GM23338 (cell line): Measurements from ENCODE around the gene MATN3. TPM values are rescaled to one million over a fixed set of nuclear protein-coding genes. Genes with fewer than 3 reads are reported as not detected.

Experiments used
- ATAC-seq: fragments of 200-7000 bp; cut with Tn5 transposase; 3 replicates; pipeline ENCODE4 v1.9.1; 2020
- DNase-seq: peaks from one replicate; pipeline ENCODE4 v3.0.0-alpha.2; 2015; ENCODE audit warnings: low spot score
- H2AFZ ChIP-seq: fragments of 200-600 bp; sonication (generic); 2 replicates; pipeline ENCODE4 v1.8.0; 2016; ENCODE audit warnings: antibody characterized with exemption, mild to moderate bottlenecking, moderate library complexity
- H3F3A ChIP-seq: fragments of 200-600 bp; sonication (generic); replicated peaks from 2 replicates; pipeline ENCODE4 v1.8.0; 2017; ENCODE audit warnings: antibody characterized with exemption, mixed run types, low read depth
- H3K27ac ChIP-seq: fragments of 200-600 bp; sonication (generic); 2 replicates; pipeline ENCODE4 v1.6.1; 2016; ENCODE audit warnings: low read depth
- H3K27me3 ChIP-seq: fragments of 200-600 bp; sonication (generic); 2 replicates; pipeline ENCODE4 v1.8.0; 2016; ENCODE audit warnings: mild to moderate bottlenecking, mixed run types, moderate library complexity; ENCODE audit not compliant: insufficient read depth
- H3K36me3 ChIP-seq: fragments of 200-600 bp; sonication (generic); 2 replicates; pipeline ENCODE4 v1.8.0; 2016; ENCODE audit warnings: mild to moderate bottlenecking; ENCODE audit not compliant: insufficient read depth
- H3K4me1 ChIP-seq: fragments of 200-600 bp; sonication (generic); 2 replicates; pipeline ENCODE4 v1.8.0; 2016; ENCODE audit warnings: mild to moderate bottlenecking, moderate library complexity; ENCODE audit not compliant: insufficient read depth
- H3K4me2 ChIP-seq: fragments of 200-600 bp; sonication (generic); 2 replicates; pipeline ENCODE4 v1.7.1; 2017; ENCODE audit warnings: mixed run types
- H3K4me3 ChIP-seq: fragments of 200-600 bp; sonication (generic); 2 replicates; pipeline ENCODE4 v1.6.1; 2016; ENCODE audit warnings: mixed run types
- H3K79me2 ChIP-seq: fragments of 200-600 bp; sonication (generic); replicated peaks from 2 replicates; pipeline ENCODE4 v1.8.0; 2017; ENCODE audit warnings: mild to moderate bottlenecking; ENCODE audit not compliant: insufficient read depth
- H3K9me2 ChIP-seq: fragments of 200-600 bp; sonication (generic); 2 replicates; pipeline ENCODE4 v1.8.0; 2017; ENCODE audit not compliant: insufficient read depth
- H4K20me1 ChIP-seq: fragments of 200-600 bp; sonication (generic); replicated peaks from 2 replicates; pipeline ENCODE4 v1.8.0; 2017; ENCODE audit warnings: mild to moderate bottlenecking; ENCODE audit not compliant: insufficient read depth
- H3K27ac Mint-ChIP-seq: 2 replicates; pipeline ENCODE4 v1.8.0; 2020; ENCODE audit warnings: inconsistent platforms, mild to moderate bottlenecking, moderate library complexity, mixed read lengths
- H3K27me3 Mint-ChIP-seq: 3 replicates; pipeline ENCODE4 v1.8.0; 2022; ENCODE audit warnings: low read depth, mild to moderate bottlenecking, moderate library complexity, mixed read lengths, inconsistent platforms; ENCODE audit not compliant: insufficient read depth, poor library complexity
- H3K36me3 Mint-ChIP-seq: 3 replicates; pipeline ENCODE4 v1.8.0; 2021; ENCODE audit warnings: low read depth, mild to moderate bottlenecking, inconsistent platforms, moderate library complexity, mixed read lengths
- H3K4me1 Mint-ChIP-seq: 3 replicates; pipeline ENCODE4 v1.8.0; 2020; ENCODE audit warnings: mild to moderate bottlenecking, inconsistent platforms, mixed read lengths
- H3K4me3 Mint-ChIP-seq: 3 replicates; pipeline ENCODE4 v1.8.0; 2021; ENCODE audit warnings: moderate library complexity, mild to moderate bottlenecking, inconsistent platforms, mixed read lengths
- H3K9me3 Mint-ChIP-seq: 3 replicates; pipeline ENCODE4 v1.8.0; 2020; ENCODE audit warnings: moderate library complexity, mild to moderate bottlenecking, inconsistent platforms, mixed read lengths
- EZH2phosphoT487 ChIP-seq: fragments of 200-600 bp; sonication (generic); IDR thresholded peaks from one replicate; pipeline ENCODE4 v1.8.1; 2018; ENCODE audit warnings: antibody characterized with exemption; ENCODE audit not compliant: unreplicated experiment
- JUNB ChIP-seq: IDR thresholded peaks from one replicate; pipeline ENCODE4 v1.6.1; 2016; ENCODE audit warnings: antibody characterized with exemption; ENCODE audit not compliant: unreplicated experiment
- NANOG ChIP-seq: IDR thresholded peaks from 2 replicates; pipeline ENCODE4 v1.6.1; 2016; ENCODE audit warnings: antibody characterized with exemption, borderline replicate concordance
- STAT1 ChIP-seq: IDR thresholded peaks from one replicate; pipeline ENCODE4 v1.6.1; 2016; ENCODE audit warnings: antibody characterized with exemption; ENCODE audit not compliant: unreplicated experiment
- ZNF331 ChIP-seq: fragments of 250-450 bp; sonication (Bioruptor Pico); IDR thresholded peaks from 2 replicates; pipeline ENCODE4 v1.5.0; 2020; ENCODE audit warnings: low read depth, mild to moderate bottlenecking, moderate library complexity
- polyA plus RNA-seq: library from polyadenylated mRNA; unstranded; fragments of >200 nt; fragmentation: Nextera tagmentation; extraction: Ambion mirVana; gene quantifications from 2 replicates; pipeline ENCODE4 v1.2.1, GENCODE V29; 2016
- total RNA-seq: library from RNA; depleted of rRNA; stranded (reverse); fragments of >200 nt; shearing (Covaris generic); gene quantifications from 2 replicates; pipeline ENCODE4 v1.2.3, GENCODE V29; 2014
- TF ChIP-seq, protein P1 (sequence below): fragments of 250-450 bp; sonication (Bioruptor Pico); IDR thresholded peaks from 2 replicates; pipeline ENCODE4 v1.5.0; 2020; ENCODE audit warnings: mild to moderate bottlenecking, moderate library complexity

The MATN3 gene
- total and polyA plus RNA-seq, 2 experiments from 2014 or later: 4.6 to 6.4 TPM

DNA sequence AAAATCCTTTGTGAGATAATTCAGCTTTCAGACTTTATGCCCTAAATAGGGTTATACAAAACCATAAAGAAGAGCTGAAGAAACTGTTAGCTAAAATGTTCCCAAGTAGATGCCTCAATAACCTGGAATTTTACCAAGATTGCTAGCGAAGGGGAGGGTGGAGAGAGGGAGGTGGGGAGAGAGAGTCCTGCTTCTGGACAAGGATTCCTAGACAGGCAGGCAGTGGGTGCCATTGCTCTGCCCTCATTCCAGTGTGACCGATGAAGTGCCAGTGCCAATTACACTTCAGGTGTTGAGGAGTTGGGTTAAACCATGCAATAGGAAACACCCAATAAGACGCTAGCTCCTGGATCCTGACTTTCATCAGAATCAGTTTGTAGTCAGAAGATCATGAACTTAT is 20.9 kb upstream of the MATN3 start (continued):
- TF ChIP-seq, protein P1, sequence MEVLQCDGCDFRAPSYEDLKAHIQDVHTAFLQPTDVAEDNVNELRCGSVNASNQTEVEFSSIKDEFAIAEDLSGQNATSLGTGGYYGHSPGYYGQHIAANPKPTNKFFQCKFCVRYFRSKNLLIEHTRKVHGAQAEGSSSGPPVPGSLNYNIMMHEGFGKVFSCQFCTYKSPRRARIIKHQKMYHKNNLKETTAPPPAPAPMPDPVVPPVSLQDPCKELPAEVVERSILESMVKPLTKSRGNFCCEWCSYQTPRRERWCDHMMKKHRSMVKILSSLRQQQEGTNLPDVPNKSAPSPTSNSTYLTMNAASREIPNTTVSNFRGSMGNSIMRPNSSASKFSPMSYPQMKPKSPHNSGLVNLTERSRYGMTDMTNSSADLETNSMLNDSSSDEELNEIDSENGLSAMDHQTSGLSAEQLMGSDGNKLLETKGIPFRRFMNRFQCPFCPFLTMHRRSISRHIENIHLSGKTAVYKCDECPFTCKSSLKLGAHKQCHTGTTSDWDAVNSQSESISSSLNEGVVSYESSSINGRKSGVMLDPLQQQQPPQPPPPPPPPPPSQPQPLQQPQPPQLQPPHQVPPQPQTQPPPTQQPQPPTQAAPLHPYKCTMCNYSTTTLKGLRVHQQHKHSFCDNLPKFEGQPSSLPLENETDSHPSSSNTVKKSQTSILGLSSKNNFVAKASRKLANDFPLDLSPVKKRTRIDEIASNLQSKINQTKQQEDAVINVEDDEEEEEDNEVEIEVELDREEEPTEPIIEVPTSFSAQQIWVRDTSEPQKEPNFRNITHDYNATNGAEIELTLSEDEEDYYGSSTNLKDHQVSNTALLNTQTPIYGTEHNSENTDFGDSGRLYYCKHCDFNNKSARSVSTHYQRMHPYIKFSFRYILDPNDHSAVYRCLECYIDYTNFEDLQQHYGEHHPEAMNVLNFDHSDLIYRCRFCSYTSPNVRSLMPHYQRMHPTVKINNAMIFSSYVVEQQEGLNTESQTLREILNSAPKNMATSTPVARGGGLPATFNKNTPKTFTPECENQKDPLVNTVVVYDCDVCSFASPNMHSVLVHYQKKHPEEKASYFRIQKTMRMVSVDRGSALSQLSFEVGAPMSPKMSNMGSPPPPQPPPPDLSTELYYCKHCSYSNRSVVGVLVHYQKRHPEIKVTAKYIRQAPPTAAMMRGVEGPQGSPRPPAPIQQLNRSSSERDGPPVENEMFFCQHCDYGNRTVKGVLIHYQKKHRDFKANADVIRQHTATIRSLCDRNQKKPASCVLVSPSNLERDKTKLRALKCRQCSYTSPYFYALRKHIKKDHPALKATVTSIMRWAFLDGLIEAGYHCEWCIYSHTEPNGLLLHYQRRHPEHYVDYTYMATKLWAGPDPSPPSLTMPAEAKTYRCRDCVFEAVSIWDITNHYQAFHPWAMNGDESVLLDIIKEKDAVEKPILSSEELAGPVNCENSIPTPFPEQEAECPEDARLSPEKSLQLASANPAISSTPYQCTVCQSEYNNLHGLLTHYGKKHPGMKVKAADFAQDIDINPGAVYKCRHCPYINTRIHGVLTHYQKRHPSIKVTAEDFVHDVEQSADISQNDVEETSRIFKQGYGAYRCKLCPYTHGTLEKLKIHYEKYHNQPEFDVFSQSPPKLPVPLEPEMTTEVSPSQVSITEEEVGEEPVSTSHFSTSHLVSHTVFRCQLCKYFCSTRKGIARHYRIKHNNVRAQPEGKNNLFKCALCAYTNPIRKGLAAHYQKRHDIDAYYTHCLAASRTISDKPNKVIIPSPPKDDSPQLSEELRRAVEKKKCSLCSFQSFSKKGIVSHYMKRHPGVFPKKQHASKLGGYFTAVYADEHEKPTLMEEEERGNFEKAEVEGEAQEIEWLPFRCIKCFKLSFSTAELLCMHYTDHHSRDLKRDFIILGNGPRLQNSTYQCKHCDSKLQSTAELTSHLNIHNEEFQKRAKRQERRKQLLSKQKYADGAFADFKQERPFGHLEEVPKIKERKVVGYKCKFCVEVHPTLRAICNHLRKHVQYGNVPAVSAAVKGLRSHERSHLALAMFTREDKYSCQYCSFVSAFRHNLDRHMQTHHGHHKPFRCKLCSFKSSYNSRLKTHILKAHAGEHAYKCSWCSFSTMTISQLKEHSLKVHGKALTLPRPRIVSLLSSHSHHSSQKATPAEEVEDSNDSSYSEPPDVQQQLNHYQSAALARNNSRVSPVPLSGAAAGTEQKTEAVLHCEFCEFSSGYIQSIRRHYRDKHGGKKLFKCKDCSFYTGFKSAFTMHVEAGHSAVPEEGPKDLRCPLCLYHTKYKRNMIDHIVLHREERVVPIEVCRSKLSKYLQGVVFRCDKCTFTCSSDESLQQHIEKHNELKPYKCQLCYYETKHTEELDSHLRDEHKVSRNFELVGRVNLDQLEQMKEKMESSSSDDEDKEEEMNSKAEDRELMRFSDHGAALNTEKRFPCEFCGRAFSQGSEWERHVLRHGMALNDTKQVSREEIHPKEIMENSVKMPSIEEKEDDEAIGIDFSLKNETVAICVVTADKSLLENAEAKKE (CRISPR knock-in tag): no peak
- no peak for TF ChIP-seq ZNF331 (CRISPR knock-in tag)

DNA sequence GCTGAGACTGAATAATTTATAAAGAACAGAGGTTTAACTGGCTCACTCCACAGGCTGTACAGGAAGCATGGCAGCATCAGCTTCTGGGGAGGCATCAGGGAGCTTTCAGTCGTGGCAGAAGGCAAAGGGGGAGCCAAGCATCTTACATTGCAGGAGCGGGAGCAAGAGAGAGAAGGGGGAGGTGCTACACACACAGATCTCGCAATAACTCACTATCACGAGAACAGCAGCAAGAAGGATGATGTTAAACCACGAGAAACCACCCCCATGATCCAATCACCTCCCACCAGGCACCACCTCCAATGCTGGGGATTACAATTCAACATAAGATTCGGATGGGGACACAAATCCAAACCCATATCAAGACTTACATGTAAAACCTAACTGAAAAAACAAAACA is 17.8 kb upstream of the MATN3 start:
- Mint-ChIP-seq H3K27me3 (no peaks in the 10 kb centered on the region), H3K9me3 (no peaks in the 10 kb centered on the region), H3K4me3 (no peak overlapping the region), H3K27ac (no peak overlapping the region), H3K36me3 (peaks cover 65% of the 10 kb centered on the region), H3K4me1 (no peaks in the 10 kb centered on the region)
- H3K36me3 ChIP-seq: peaks cover 35% of the 10 kb centered on the region
- no peaks in the 10 kb centered on the region; the same call in 1 of the 2 replicates for H3F3A ChIP-seq
- no peaks in the 10 kb centered on the region for H3K9me2 ChIP-seq
- DNase-seq (no peak), ATAC-seq (no peak)
- peaks cover 7% of the 10 kb centered on the region for H4K20me1 ChIP-seq
- no peaks in the 10 kb centered on the region for H3K27me3 ChIP-seq
- no peak overlapping the region for H3K4me3 ChIP-seq
- H3K79me2 ChIP-seq: no peaks in the 10 kb centered on the region; the same call in 1 of the 2 replicates
- no peak overlapping the region for H3K4me2 ChIP-seq
- no peak for TF ChIP-seq STAT1
- no peak for TF ChIP-seq EZH2phosphoT487
- no peak for TF ChIP-seq JUNB
- TF ChIP-seq NANOG: no peak
- H2AFZ ChIP-seq: no peak overlapping the region
- no peaks in the 10 kb centered on the region for H3K4me1 ChIP-seq
- no peak overlapping the region for H3K27ac ChIP-seq
